Measurements from ENCODE around the gene KRTAP13-1. TPM values are rescaled to one million over a fixed set of nuclear protein-coding genes. Genes with fewer than 3 reads are reported as not detected.

The KRTAP13-1 gene
- total RNA-seq, 1 experiment from 2014 or later, result not detected

- H3K27me3 ChIP-seq (ENCODE audit: control insufficient read depth, insufficient read depth, low read length), result no peaks in the 10 kb centered on the region
- in situ Hi-C loops (cut with HindIII; ENCODE audit: low pct_unique_long_range_greater_than_20kb, low sequenced_read_pairs) (no loop called here), intact Hi-C loops (cut with micrococcal nuclease; ENCODE audit: unreplicated experiment) (no loop called here)
- BruUV-seq (replicated peaks), result no TSS peak
- no peak for DNase-seq (ENCODE audit: low read depth, low spot score)
- no peak within 1 kb of the TSS for H3K4me3 ChIP-seq (ENCODE audit: low read depth in 2 of 2, low read length in 2 of 2)
- ATAC-seq, result no peak
- H3K36me3 ChIP-seq (ENCODE audit: control insufficient read depth, insufficient read depth, low read length), result no peaks in the 10 kb centered on the region
- CTCF ChIA-PET, result no interaction called here
- TF ChIP-seq REST (IDR thresholded peaks at IDR 0.05; ENCODE audit: insufficient read depth in 1 of 2, low read depth in 2 of 2, low read length in 1 of 2), result no peak
- TF ChIP-seq TCF7L2 (IDR thresholded peaks at IDR 0.05; ENCODE audit: low read depth, low read length), result no peak
- no peak for TF ChIP-seq CTCF (IDR thresholded peaks at IDR 0.05)
- TF ChIP-seq POLR2AphosphoS5 (IDR thresholded peaks at IDR 0.05; ENCODE audit: low read depth, low read length), result no peak
- TF ChIP-seq SIN3A (IDR thresholded peaks at IDR 0.05; ENCODE audit: borderline replicate concordance, insufficient read depth, low read depth, low read length), result no peak
- no peaks in the 10 kb centered on the region for H3K4me1 ChIP-seq (ENCODE audit: control insufficient read depth, insufficient read depth, low read length)
- H3K27ac ChIP-seq (ENCODE audit: low read length), result no peak within 1 kb of the TSS
- H3K9me3 ChIP-seq (ENCODE audit: control insufficient read depth, insufficient read depth, low read depth, low read length), result no peaks in the 10 kb centered on the region
- POLR2A ChIA-PET, result no interaction called here
These were observed 23.6 kb upstream of the KRTAP13-1 start, which contains the start of gene KRTAP13-2 for GRCh38 chr21:30372139-30372770. TSS of gene KRTAP13-2 (minus strand) at chr21:30372271. CDS start at chr21:30372213, 58 bp downstream.

- H3K36me3 ChIP-seq (ENCODE audit: control insufficient read depth, insufficient read depth, low read length), result no peaks in the 10 kb centered on the region
- ChIA-PET CTCF (no interaction called here), POLR2A (no interaction called here)
- no peaks in the 10 kb centered on the region for H3K4me1 ChIP-seq (ENCODE audit: control insufficient read depth, insufficient read depth, low read length)
- H3K4me3 ChIP-seq (ENCODE audit: low read depth in 2 of 2, low read length in 2 of 2), result no peak overlapping the region
- no peaks in the 10 kb centered on the region for H3K9me3 ChIP-seq (ENCODE audit: control insufficient read depth, insufficient read depth, low read depth, low read length)
- H3K27me3 ChIP-seq (ENCODE audit: control insufficient read depth, insufficient read depth, low read length), result no peaks in the 10 kb centered on the region
- BruUV-seq (replicated peaks), result no TSS peak
- DNase-seq (ENCODE audit: low read depth, low spot score), result no peak
- intact Hi-C loops (cut with micrococcal nuclease; ENCODE audit: unreplicated experiment), result no loop called here
- no peak overlapping the region for H3K27ac ChIP-seq (ENCODE audit: low read length)
- TF ChIP-seq CTCF (IDR thresholded peaks at IDR 0.05) (no peak), TCF7L2 (IDR thresholded peaks at IDR 0.05; ENCODE audit: low read depth, low read length) (no peak), SIN3A (IDR thresholded peaks at IDR 0.05; ENCODE audit: borderline replicate concordance, insufficient read depth, low read depth, low read length) (no peak), REST (IDR thresholded peaks at IDR 0.05; ENCODE audit: insufficient read depth in 1 of 2, low read depth in 2 of 2, low read length in 1 of 2) (no peak), POLR2AphosphoS5 (IDR thresholded peaks at IDR 0.05; ENCODE audit: low read depth, low read length) (no peak)
- no peak for ATAC-seq
- in situ Hi-C loops (cut with HindIII; ENCODE audit: low pct_unique_long_range_greater_than_20kb, low sequenced_read_pairs), result no loop called here
These were observed 13.6 kb upstream of the KRTAP13-1 start for GRCh38 chr21:30382201-30382600.
